Measurements from ENCODE around the gene RNF208. TPM values are rescaled to one million over a fixed set of nuclear protein-coding genes. Genes with fewer than 3 reads are reported as not detected.

The RNF208 gene
- total RNA-seq, 2 donors from 2014 or later: 3.7 TPM; not detected in 1

GRCh38 chr9:137195525-137196220, 26.4 kb downstream of the RNF208 start:
- Histone ChIP-seq H3K27me3 (replicated peaks; ENCODE audit: insufficient read depth) (no peaks in the 10 kb centered on the region), H3K9me3 (no peaks in the 10 kb centered on the region), H3K36me3 (peaks cover 9% of the 10 kb centered on the region), H3K4me3 (no peak overlapping the region), H3K4me1 (ENCODE audit: control insufficient read depth in 1 of 2, low read depth in 2 of 2) (peaks cover 11 to 28% of the 10 kb centered on the region in 2 donors), H3K27ac (no peak overlapping the region)
- no peak for DNase-seq (ENCODE audit: low spot score)
- TF ChIP-seq, protein P1, sequence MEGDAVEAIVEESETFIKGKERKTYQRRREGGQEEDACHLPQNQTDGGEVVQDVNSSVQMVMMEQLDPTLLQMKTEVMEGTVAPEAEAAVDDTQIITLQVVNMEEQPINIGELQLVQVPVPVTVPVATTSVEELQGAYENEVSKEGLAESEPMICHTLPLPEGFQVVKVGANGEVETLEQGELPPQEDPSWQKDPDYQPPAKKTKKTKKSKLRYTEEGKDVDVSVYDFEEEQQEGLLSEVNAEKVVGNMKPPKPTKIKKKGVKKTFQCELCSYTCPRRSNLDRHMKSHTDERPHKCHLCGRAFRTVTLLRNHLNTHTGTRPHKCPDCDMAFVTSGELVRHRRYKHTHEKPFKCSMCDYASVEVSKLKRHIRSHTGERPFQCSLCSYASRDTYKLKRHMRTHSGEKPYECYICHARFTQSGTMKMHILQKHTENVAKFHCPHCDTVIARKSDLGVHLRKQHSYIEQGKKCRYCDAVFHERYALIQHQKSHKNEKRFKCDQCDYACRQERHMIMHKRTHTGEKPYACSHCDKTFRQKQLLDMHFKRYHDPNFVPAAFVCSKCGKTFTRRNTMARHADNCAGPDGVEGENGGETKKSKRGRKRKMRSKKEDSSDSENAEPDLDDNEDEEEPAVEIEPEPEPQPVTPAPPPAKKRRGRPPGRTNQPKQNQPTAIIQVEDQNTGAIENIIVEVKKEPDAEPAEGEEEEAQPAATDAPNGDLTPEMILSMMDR (IDR thresholded peaks at IDR 0.05): no peak
- no peak for ATAC-seq (ENCODE audit: insufficient number of reproducible peaks, low FRiP score, low read depth)

GRCh38 chr9:137194909-137195308, 27.1 kb downstream of the RNF208 start:
- no peak overlapping the region for H3K27ac ChIP-seq
- peaks cover 16 to 36% of the 10 kb centered on the region in 2 donors for H3K4me1 ChIP-seq (ENCODE audit: control insufficient read depth in 1 of 2, low read depth in 2 of 2)
- no peaks in the 10 kb centered on the region for H3K27me3 ChIP-seq (replicated peaks; ENCODE audit: insufficient read depth)
- H3K4me3 ChIP-seq: no peak overlapping the region
- H3K36me3 ChIP-seq: peaks cover 13% of the 10 kb centered on the region
- no peak for ATAC-seq (ENCODE audit: insufficient number of reproducible peaks, low FRiP score, low read depth)
- no peaks in the 10 kb centered on the region for H3K9me3 ChIP-seq
- TF ChIP-seq, protein P1 (IDR thresholded peaks at IDR 0.05): no peak
- DNase-seq (ENCODE audit: low spot score): no peak

GRCh38 chr9:137194388-137194787, 27.7 kb downstream of the RNF208 start:
- Histone ChIP-seq H3K4me1 (ENCODE audit: control insufficient read depth in 1 of 2, low read depth in 2 of 2) (peaks cover 17 to 36% of the 10 kb centered on the region in 2 donors), H3K27me3 (replicated peaks; ENCODE audit: insufficient read depth) (no peaks in the 10 kb centered on the region), H3K4me3 (no peak overlapping the region), H3K9me3 (no peaks in the 10 kb centered on the region), H3K27ac (no peak overlapping the region), H3K36me3 (peaks cover 15% of the 10 kb centered on the region)
- TF ChIP-seq, protein P1 (IDR thresholded peaks at IDR 0.05): no peak
- ATAC-seq (ENCODE audit: insufficient number of reproducible peaks, low FRiP score, low read depth): no peak
- DNase-seq (ENCODE audit: low spot score): no peak

DNA sequence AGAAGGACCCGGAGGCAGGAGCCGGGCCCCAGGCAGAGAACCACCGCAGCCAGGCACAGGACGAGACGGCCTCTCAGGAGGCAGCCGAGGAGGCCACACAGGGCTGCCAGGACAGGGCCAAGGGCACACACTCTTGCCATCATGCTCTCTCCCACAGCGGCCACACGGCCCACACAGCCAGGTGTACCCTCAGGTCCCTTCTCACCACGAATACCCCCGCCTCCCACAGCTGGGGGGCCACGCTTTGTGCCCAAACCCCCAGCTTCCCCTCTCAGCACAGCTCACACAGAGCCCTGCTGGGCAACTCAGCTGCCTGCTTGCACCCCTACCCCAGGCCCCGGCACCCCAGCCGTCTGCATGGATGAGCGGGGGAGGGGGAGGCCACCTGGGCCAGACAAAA, 28.3 kb downstream of the RNF208 start:
- DNase-seq (ENCODE audit: low spot score): no peak

DNA sequence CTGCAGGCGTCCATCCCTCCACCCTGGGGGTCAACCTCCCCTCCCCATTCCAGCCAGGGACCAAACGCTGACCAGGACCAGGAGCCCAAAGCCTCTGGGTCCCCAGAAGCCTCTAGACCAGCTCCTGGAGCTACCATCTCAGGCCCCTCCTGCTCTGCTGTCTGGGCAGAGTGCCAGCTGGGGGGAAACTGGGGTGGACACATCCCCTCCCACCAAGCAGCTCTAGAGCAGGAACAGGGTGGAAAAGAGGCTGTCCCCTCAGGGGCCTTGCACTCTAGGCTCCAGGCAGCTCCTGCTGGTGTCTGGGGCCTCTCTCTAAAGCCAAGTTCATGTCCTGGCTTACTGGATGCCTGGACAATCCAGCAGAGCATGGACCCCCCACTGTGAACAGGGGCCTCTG, 29.2 kb downstream of the RNF208 start:
- Histone ChIP-seq H3K4me1 (ENCODE audit: control insufficient read depth in 1 of 2, low read depth in 2 of 2) (peaks cover 12 to 24% of the 10 kb centered on the region in 2 donors), H3K9me3 (no peaks in the 10 kb centered on the region), H3K36me3 (peaks cover 15% of the 10 kb centered on the region), H3K27me3 (replicated peaks; ENCODE audit: insufficient read depth) (no peaks in the 10 kb centered on the region), H3K4me3 (no peak overlapping the region), H3K27ac (no peak overlapping the region)
- TF ChIP-seq, protein P1 (IDR thresholded peaks at IDR 0.05): no peak
- DNase-seq (ENCODE audit: low spot score) (no peak), ATAC-seq (ENCODE audit: insufficient number of reproducible peaks, low FRiP score, low read depth) (no peak)

More for the DNA sequence above, 28.3 kb downstream of the RNF208 start:
- ATAC-seq (ENCODE audit: insufficient number of reproducible peaks, low FRiP score, low read depth): no peak
- H3K4me1 ChIP-seq (ENCODE audit: control insufficient read depth in 1 of 2, low read depth in 2 of 2): peaks cover 13 to 32% of the 10 kb centered on the region in 2 donors
- no peak overlapping the region for H3K27ac ChIP-seq
- H3K36me3 ChIP-seq: peaks cover 15% of the 10 kb centered on the region
- H3K9me3 ChIP-seq: no peaks in the 10 kb centered on the region
- H3K27me3 ChIP-seq (replicated peaks; ENCODE audit: insufficient read depth): no peaks in the 10 kb centered on the region
- TF ChIP-seq, protein P1 (IDR thresholded peaks at IDR 0.05): no peak
- no peak overlapping the region for H3K4me3 ChIP-seq

Measured in thoracic aorta (tissue), 2 donors.